ENCODE results near the gene SMOC1.
A peak's percentile ranks its signal among the peaks of the same experiment; 100 is the strongest.
"Not testable (repeated sequence)": the region's sequence is repeated elsewhere in the genome, so short reads cannot be mapped to it uniquely, and the experiment has no call there.

Gene SMOC1

DNA sequence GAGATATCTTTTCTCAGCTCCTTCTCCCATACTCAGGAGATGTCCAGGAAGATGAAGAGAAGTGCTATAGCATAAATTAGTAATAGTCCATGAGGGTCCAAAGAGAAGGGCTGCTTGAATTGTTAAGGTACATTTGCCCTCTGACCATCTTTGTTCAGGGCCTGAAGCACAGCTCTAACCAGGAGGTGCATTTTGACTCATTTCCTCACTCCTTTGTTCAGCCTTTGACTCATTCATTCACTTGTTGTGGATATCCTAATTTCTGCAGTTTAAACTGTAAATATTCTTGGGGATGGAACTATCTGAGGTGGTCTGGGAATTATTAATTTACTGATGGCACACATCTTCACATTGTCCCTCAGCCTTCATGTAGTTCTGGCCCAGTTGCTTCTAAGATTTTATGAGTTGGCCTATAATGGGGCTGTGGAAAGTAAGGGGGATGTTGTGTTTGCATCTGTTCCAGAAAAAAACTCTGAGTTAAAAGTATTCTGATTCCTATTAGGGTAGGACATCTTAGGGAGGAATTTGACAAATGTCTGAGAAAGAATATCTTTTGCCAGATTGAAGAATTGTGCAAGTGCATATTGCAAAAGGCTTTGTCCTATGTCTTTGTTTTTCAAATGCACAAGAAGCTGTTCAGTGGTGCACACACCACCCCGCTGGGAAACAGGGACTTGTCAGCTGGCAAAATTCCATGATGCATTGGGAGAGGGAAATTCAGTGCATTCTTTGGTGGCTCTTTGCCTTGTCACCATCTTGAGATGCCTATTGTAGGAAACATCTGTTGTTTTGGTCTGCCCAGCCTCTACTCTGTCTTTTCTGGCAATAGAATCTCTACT lies 22.1 kb downstream of the SMOC1 start:
- DNase-seq (ENCODE audit: low spot score) = no peak

DNA sequence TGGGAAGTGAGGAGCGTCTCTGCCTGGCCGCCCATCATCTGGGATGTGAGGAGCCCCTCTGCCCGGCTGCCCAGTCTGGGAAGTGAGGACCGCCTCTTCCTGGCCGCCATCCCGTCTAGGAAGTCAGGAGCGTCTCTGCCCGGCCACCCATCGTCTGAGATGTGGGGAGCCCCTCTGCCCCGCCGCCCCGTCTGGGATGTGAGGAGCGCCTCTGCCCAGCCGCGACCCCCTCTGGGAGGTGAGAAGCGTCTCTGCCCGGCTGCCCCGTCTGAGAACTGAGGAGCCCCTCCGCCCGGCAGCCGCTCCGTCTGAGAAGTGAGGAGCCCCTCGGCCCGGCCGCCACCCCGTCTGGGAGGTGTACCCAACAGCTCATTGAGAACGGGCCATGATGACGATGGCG lies 23.8 kb downstream of the SMOC1 start:
- not testable (repeated sequence) for DNase-seq (ENCODE audit: low spot score)

DNA sequence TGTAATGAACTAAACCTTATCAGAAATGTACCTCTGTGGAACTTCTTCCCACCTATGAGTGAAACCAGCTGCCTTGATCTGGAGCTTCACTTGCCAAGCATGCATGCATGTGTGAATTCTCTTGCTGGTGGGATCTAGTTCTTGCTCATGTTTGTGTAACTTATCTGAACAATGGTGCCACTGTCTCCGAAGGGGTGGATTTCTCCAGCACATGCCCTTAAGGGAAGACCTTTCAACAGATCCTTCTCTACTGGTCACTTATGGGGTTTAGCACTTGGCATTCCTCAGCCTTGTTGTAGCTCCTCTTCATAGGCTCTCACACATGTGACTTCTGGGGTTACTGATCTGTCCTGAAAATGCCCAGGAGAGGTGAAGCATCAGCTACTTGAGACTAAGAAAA lies 25.0 kb downstream of the SMOC1 start:
- no peak for DNase-seq (ENCODE audit: low spot score)

DNA sequence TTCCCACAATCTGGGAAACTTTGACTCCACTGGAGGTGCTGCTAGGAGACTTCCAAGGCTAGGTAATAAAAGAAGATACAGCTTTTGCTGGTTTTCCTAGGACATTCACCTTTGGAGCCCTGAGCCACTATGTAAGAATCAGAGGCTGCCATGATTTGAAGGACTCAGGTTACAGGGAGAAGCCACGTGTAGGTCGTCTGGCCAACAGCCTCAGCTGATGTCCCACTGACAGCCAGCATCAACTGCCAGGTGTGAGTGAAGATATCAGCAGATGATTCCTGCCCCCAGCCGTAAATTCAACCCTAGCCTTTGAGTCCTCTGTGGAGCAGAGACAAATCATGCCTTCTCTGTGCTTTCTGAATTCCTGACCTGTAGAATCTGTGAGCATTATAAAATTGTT lies 27.0 kb downstream of the SMOC1 start:
- no peak for DNase-seq (ENCODE audit: low spot score)

DNA sequence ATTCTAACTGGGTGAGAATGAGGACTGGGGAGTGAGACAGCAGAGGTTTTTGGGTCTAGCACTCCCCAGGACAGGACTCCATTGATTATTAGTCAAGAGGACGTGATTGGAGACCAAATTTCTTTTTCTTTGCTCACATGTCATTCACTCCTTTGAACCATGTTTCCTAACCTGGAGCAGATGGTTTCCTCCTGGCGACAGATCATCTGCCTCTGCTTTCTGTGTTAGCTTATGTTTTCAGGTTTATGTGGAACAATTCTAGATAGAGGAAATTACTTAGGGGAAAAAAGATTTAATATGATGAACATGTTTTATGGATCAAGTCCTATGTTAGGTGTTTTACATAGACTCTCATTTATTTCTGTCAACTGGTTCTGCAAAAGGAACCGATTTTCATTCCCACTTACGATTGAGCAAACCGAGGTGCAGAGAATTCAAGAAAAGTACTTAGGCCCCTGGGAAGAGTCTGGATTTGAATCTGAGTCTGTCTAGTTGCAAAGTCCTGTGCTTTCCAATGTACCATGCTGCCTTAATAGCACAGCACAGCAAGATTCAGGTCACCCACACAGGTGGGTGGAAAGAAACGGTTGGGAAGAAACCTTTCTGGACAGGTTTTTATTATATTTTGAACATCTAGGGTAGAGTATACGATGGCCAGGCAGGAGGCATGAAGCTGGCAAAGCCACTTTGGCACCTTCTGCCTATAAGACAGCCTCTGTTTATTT lies 30.8 kb downstream of the SMOC1 start:
- DNase-seq (ENCODE audit: low spot score) = no peak

DNA sequence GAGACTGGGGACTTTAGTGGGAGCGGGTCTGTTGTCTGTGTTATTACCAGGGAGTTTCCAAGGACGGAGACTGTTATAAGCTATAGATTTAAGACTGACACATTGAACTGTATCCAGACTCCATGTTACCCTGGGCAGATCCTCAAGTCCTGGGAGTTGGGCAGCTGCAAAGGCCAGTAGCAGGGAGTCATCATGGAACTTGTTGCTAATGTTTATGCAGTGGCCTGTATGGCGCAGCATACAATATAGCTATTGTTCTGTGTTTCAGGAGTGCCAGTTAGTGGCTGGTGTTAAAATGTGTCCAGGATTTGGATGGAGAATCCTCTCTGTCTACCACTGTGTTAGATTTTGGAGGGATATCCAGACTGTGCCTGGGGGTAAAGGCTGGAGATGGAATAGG lies 31.7 kb downstream of the SMOC1 start:
- peak; percentile 87 for DNase-seq (ENCODE audit: low spot score)

DNA sequence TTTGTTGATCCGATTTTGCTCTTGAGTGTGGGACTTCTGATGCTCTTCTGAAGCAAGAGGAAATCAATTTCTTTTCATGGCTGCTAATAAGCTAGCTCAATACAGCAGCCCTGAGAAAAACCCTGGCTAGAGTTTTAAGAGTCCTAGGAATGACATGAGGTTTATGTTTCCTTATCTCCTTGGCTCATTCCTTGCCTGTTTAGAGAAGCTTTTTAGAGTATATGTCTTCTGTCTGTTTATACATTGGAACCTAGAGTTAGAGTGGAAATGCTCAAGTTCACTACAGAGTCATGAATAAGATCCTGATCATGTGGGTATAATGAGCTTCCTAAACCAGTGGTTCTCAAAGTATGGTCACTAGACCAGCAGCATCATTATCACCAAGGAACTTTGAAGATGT lies 34.5 kb downstream of the SMOC1 start:
- DNase-seq (ENCODE audit: low spot score) = no peak

DNA sequence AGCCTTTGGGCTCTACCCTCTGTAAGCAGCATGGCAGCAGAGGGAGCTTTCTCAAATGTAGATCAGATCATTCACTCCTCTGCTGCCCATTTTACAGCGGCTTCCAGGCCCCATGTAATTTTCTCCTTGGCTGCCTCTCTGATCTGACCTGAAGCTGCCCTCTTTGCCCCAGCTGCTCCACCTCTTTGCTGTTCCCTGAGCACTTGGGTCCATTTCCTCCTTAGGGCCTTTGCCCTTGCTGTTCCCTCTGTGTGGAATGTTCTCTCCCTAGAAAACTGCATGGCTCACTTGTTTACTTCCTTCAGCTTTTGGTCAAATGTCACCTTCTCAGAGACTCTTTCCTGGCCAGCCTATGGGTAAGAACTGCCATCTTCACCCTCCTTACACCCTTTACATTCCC lies 37.2 kb downstream of the SMOC1 start:
- no peak for DNase-seq (ENCODE audit: low spot score)

DNA sequence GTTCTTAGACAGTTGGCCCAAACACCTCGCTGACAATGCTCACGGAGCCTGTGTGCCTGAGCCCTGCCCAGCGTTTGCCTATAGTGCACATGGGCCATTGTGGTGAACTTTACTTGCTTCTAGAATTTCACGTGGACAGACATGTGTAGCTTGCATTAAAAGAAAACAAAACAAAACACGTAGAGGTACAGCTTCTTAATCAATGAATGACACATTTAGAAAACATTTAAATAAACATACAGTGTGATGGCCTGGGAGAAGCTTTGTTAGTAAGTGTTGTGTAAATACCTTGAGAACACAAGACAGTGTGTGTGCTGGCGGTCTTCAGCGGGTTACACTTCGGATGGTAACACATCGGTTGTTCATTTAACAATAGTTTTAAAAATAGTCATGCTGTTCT lies 38.1 kb downstream of the SMOC1 start:
- DNase-seq (ENCODE audit: low spot score) = no peak

DNA sequence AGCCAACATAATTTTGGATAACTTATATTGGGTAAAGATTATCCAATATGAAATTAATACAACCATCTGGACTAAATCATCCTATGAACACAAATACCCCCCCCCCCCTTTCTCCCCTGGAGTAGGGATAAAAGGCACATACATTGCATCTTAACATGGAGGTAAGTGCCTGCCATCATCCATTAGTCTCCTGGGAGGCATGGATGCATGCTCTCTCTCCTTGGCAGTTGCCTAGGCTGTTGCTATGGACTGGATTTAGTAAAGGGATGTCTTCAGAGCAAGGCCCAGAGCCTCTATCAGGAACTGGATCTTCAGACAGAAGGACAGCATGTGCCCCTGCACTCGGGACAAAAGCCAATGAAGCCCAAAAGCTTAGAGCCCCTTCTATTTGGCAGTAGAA lies 40.6 kb downstream of the SMOC1 start:
- DNase-seq (ENCODE audit: low spot score) = no peak

DNA sequence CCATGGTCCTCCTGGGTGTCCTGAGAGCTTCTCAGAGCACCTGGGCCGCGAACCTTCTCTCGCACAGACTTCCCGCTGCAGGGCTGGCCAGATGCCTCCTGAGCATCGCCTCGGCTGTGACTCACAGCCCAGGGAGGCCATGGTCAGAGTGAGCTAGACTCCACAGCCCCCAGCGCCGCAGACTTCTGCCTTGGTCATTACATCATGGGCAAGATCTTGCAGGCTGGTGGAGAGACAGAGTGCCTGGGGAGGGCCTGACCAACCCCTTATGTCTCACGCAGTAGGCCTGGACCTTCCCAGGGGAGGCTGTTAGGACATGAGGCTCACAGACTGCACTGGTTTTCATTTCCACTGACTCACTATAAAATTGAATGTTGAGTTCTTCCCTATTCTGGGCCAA lies 41.8 kb downstream of the SMOC1 start:
- DNase-seq (ENCODE audit: low spot score) = no peak

DNA sequence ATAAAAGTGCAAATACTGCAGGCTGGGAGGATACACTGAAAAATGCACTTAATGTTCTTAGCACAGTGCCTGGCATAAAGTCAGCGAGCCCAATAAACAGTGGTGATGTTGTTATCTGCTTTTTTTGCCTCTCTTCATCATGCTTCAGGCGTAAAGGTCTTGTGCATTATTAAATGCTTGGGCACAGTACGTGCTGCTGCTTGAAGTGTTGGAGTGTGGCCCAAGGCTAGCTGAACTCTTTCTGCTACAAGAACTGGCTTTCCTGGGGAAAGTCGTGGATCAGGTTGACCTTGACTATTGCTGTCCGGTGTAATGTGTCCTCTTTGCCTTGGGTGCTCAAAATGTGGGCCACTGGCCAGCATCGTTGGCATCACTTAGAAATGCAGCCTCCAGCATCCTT lies 43.0 kb downstream of the SMOC1 start:
- no peak for DNase-seq (ENCODE audit: low spot score)

DNA sequence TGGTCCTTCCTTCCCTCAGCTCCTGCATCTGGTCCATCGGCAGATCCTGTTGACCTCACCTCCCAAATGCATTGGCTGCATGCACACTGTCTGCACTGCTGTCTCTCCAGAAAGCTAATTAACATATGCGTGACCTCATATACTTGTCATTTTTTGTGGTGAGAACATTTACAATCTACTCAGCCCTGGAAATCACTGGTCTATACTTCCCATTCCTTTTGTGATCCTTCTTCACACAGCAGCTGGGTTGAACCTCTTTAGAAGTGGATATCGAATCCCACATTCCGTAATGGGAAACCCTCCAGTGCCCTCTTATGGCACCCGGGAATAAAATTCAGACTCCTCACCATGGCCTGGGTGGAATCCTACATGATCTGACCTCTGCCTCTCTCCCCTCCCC lies 45.0 kb downstream of the SMOC1 start:
- DNase-seq (ENCODE audit: low spot score) = no peak

DNA sequence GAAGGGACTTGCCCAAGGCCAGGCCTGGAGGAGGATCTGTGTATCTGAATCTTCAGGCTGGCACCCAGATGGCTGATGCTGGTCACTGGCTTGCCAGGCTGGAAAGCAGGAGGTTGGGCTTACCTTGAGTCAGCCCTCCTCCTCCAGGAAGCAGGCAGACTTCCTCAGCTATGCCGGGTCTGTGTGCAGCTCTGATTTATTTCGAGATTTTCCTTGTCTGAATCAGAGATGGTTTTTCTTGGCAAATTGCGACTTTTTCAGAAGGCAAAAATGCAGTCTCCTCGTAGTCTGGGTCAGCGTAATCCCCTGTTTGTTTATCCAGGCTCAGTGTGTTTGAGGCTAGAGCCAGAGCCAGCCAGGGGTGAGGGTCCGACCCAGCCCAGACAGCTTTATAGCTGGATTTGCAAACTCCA lies 48.9 kb downstream of the SMOC1 start:
- no peak for DNase-seq (ENCODE audit: low spot score)

DNA sequence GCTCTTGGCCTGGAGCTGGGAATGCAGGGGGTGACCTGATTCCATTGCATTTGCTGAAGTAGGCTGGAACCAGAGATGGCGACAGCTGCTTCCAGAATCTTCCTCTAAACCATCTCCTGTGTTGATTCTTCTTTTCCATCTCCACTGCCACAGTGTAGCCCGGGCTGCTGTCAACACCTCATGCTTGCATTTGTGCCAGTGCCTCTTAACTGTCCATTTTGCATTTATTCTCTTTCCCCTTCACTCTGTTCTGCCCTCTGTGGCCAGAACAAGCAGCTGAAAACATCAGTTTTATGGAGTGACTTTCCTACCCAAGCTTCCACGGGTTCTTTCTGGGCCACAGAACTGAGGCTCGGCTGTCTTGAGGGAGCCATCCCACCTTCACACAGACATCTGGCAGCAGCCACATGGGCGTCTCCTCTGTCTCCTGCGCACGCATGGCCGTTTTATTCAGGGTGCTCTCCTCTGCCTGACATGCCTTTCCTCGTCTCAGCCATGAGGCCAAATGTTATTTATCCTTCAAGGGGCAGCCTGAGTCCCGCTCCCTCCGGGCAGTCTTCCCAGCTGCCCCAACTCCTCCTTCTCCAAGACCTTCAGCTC lies 51.7 kb downstream of the SMOC1 start:
- DNase-seq (ENCODE audit: low spot score) = no peak

DNA sequence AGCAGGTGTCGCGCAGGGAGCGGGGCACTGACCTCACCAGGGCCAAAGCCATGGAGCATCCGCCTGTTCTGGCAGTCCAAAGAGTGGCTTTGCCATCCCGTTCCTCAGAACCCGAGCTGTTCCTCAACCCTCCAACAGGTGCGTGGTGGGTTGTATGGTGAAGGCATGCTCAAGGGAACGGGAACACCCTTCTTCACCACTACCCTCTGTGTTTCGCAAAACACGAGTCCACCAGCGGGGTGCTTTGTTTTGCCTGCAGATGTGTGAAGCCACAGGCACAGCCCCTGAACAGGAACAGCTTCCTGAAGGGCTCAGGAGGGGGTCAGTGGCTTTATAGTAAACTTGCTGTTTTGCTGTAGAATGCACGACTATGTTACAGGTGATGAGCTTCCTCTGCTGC lies 52.7 kb downstream of the SMOC1 start:
- no peak for DNase-seq (ENCODE audit: low spot score)

DNA sequence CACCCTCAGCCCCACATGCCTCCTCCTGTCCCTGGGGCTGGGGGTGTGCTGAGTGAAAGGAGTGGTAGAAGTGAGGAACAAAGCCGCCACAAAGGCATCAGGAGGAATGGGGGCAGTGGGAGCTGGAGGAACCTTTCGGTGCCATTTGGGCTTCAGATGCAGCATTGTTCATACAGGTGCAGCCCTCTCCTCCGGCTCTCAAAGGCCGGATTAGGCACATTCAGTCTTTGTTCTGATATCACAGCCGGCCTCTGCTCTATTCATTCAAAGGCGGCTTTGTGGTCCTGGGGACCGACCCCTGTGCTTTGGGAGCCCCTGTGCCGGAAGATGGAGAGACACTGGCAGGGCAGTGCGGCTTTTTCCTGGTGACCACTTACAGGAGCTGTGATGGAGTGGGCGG lies 53.2 kb downstream of the SMOC1 start:
- DNase-seq (ENCODE audit: low spot score) = no peak

DNA sequence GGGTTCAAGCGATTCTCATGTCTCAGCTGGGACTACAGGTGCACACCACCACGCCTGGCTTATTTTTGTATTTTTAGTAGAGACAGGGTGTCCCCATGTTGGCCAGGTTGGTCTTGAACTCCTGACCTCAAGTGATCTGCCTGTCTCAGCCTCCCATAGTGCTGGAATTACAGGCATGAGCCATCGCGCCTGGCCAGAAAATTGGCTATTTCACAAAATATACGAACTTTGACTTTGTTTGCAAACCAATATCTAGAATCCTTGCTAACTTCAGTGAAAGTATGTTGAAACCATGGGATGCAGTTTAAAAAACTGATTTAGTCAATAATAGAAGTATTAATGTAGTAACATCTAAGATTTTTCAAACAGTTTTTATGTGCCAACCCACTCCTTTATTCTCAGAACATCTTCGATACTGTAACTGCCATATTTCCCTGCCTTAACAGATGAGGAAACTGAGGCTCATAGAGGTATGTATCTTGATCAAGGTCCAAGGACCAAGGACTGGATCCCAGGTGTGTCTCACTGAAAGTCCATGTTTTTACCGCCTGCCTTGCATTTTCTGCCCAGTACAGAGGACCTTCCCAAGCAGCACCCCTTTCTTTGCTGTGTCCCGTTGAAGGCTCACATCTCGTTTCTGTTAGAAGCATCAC lies 54.5 kb downstream of the SMOC1 start:
- no peak for DNase-seq (ENCODE audit: low spot score)

DNA sequence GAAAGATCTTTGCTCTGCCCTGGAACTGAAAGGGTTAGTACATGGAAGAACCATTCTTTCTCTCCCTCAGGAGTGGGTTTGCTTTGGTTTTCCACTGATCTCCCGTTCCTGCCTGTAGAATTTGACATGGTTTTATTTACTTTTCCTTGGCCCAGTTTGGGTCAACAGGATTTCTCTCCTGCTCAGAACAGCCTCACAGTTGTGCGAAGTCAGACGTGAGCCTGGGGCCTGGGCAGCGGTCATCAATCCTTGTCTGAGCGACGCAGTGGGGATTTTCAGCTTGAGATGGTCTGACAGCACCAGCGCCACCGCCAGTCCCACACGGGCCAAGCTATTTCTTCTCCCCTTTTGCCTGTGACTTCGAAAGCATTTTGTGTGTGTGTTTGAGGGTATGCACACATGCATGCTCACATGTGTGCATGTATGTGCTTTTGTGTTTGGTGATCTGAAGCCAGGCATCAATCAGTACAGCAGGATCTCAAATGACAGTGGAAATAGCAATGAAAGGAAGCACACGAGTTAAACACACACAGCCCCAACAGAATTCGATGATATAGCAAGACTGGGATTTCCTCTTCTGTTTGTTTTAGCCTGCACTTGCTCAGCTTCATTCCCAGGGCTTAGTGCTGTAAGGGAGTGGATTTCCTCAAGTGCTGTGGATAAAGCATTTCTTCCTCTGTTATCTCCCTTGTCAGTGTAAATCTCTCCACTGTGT lies 58.3 kb downstream of the SMOC1 start:
- no peak for DNase-seq (ENCODE audit: low spot score)

DNA sequence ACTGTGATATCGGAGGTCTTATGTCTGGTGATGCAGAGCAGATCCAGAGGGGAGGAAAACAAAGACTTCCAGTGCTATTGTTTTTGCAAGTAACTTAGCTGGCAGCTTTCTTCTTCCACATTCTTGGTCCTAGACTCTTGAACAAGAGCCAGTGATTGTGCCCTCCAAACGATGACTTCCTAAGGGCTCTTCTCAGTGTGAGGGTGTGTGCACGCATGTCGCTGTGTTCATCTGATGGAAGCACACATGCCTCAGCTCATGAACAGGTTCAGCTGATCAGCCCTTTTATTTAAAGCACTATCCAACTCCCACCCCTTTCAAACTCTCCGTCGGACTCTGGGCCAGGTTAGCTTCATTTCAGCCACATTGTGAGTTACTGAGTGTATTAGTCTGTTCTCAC lies 59.5 kb downstream of the SMOC1 start:
- DNase-seq (ENCODE audit: low spot score) = no peak

DNA sequence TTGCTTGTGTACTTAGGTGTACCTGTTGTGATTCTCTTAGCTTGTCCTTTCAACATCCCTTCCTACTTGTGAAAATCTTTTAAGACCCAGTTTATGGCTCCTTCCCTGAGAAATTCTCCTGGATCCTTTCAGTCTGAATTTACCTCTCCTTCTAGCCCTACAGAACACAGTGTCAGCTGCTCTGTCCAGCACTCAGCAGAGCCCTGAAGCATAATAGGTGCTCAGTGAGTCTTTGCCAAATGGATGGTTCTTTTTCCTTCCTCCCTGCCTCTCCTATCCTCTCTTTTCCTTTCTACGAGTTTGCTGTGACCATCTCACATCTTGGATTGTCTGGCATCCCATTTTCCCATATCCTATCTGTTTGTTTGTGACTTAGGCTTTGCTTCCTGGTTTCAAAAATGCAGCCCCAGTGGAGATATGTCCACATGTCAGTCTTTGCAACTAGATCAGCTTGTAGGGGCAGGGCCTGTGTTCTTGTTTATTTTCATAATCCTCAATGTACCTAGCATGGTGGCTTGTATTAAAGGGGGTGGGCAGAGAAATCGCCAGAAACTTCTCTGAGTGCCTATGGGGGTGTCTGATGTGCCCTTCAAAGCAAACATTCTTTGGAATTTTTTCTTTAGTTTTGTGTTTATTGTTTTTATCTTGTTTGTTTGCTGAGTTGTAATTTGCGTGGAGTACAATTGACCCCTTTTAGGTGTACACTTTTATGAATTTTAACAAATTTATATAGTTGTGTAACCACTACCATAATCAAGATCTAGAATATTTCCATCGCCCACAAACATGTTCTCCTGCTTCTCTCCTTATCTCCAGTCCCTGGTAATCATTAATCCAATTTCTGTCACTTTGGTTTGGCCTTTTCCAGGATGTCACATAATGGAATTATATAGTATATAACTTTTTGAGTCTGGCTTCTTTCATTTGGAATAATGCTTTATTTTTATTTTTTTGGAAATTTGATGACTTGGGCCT lies 62.8 kb downstream of the SMOC1 start:
- no peak for DNase-seq (ENCODE audit: low spot score)

Data from globus pallidus (tissue), 1 donor.